ENCODE measurements around the gene CLEC18A.
"Not testable (repeated sequence)": the region's sequence is repeated elsewhere in the genome, so short reads cannot be mapped to it uniquely, and the experiment has no call there.

- not testable (repeated sequence) for TF ChIP-seq MAX (IDR thresholded peaks at IDR 0.05; ENCODE audit: low read depth, low read length); CTCF (IDR thresholded peaks at IDR 0.05; ENCODE audit: low read depth, low read length); POLR2A (IDR thresholded peaks at IDR 0.05; ENCODE audit: extremely low read depth, insufficient read length)
Measured at GRCh38 chr16:69963312-69963711, 12.2 kb downstream of the CLEC18A start.

All from NB4 (cell line).